Measurements from ENCODE around the gene IKZF3.

GRCh38 chr17:39742856-39743436, 121.2 kb downstream of the IKZF3 start:
- TF ChIP-seq CTCF (IDR thresholded peaks at IDR 0.05; ENCODE audit: low read depth, low read length) (no peak), EZH2phosphoT487 (IDR thresholded peaks at IDR 0.05; ENCODE audit: low read depth) (no peak)
